ENCODE data around the gene GRID2. TPM values are rescaled to one million over a fixed set of nuclear protein-coding genes. Genes with fewer than 3 reads are reported as not detected.

Gene GRID2
- total RNA-seq, 1 donor from 2014 or later, result not detected

GRCh38 chr4:92872604-92873003 is 568.8 kb downstream of the GRID2 start:
- no peak for TF ChIP-seq CTCF (IDR thresholded peaks at IDR 0.05)
- no peak for TF ChIP-seq POLR2A (IDR thresholded peaks at IDR 0.05)
- no peak for TF ChIP-seq POLR2AphosphoS5 (IDR thresholded peaks at IDR 0.05; ENCODE audit: insufficient read depth in 1 of 2, low read depth in 1 of 2)

GRCh38 chr4:92885632-92886031 is 581.9 kb downstream of the GRID2 start:
- no peak overlapping the region for H3K27ac ChIP-seq
- intact Hi-C loops (cut with DNase I), result no loop called here
- no peak overlapping the region for H3K4me3 ChIP-seq
- H3K4me1 ChIP-seq, result no peaks in the 10 kb centered on the region
- no peaks in the 10 kb centered on the region for H3K36me3 ChIP-seq
- no peaks in the 10 kb centered on the region for H3K27me3 ChIP-seq
- no peaks in the 10 kb centered on the region for H3K9me3 ChIP-seq
- no peak for DNase-seq (ENCODE audit: extremely low spot score in 2 of 2)
- TF ChIP-seq POLR2AphosphoS5 (IDR thresholded peaks at IDR 0.05; ENCODE audit: insufficient read depth in 1 of 2, low read depth in 1 of 2), result no peak
- TF ChIP-seq POLR2A (IDR thresholded peaks at IDR 0.05), result no peak
- no peak for TF ChIP-seq CTCF (IDR thresholded peaks at IDR 0.05)

More at GRCh38 chr4:92872604-92873003, 568.8 kb downstream of the GRID2 start:
- Histone ChIP-seq H3K27ac (no peak overlapping the region), H3K4me1 (no peaks in the 10 kb centered on the region), H3K9me3 (no peaks in the 10 kb centered on the region), H3K36me3 (no peaks in the 10 kb centered on the region), H3K27me3 (no peaks in the 10 kb centered on the region), H3K4me3 (no peak overlapping the region)
- no peak for DNase-seq (ENCODE audit: extremely low spot score in 2 of 2)
- intact Hi-C loops (cut with DNase I), result no loop called here

GRCh38 chr4:92952426-92952825 is 648.7 kb downstream of the GRID2 start:
- intact Hi-C loops (cut with DNase I), result no loop called here

GRCh38 chr4:92952897-92953296 is 649.1 kb downstream of the GRID2 start:
- no peak for TF ChIP-seq CTCF (IDR thresholded peaks at IDR 0.05)
- no peak for TF ChIP-seq POLR2A (IDR thresholded peaks at IDR 0.05)
- TF ChIP-seq POLR2AphosphoS5 (IDR thresholded peaks at IDR 0.05; ENCODE audit: insufficient read depth in 1 of 2, low read depth in 1 of 2), result no peak
- H3K4me1 ChIP-seq, result no peaks in the 10 kb centered on the region
- H3K36me3 ChIP-seq, result no peaks in the 10 kb centered on the region
- no peaks in the 10 kb centered on the region for H3K27me3 ChIP-seq
- no peaks in the 10 kb centered on the region for H3K9me3 ChIP-seq
- intact Hi-C loops (cut with DNase I), result no loop called here
- H3K4me3 ChIP-seq, result no peak overlapping the region
- no peak overlapping the region for H3K27ac ChIP-seq
- no peak for DNase-seq (ENCODE audit: extremely low spot score in 2 of 2)

More at GRCh38 chr4:92952426-92952825, 648.7 kb downstream of the GRID2 start:
- no peaks in the 10 kb centered on the region for H3K4me1 ChIP-seq
- H3K4me3 ChIP-seq, result no peak overlapping the region
- DNase-seq (ENCODE audit: extremely low spot score in 2 of 2), result no peak
- H3K9me3 ChIP-seq, result no peaks in the 10 kb centered on the region
- H3K36me3 ChIP-seq, result no peaks in the 10 kb centered on the region
- H3K27ac ChIP-seq, result no peak overlapping the region
- TF ChIP-seq POLR2AphosphoS5 (IDR thresholded peaks at IDR 0.05; ENCODE audit: insufficient read depth in 1 of 2, low read depth in 1 of 2) (no peak), CTCF (IDR thresholded peaks at IDR 0.05) (no peak), POLR2A (IDR thresholded peaks at IDR 0.05) (no peak)
- no peaks in the 10 kb centered on the region for H3K27me3 ChIP-seq

- no peak for DNase-seq (ENCODE audit: extremely low spot score in 2 of 2)
- Histone ChIP-seq H3K27me3 (no peaks in the 10 kb centered on the region), H3K36me3 (no peaks in the 10 kb centered on the region), H3K4me3 (no peak overlapping the region), H3K9me3 (no peaks in the 10 kb centered on the region), H3K27ac (no peak overlapping the region), H3K4me1 (no peaks in the 10 kb centered on the region)
- intact Hi-C loops (cut with DNase I), result no loop called here
- no peak for TF ChIP-seq CTCF (IDR thresholded peaks at IDR 0.05)
- no peak for TF ChIP-seq POLR2AphosphoS5 (IDR thresholded peaks at IDR 0.05; ENCODE audit: insufficient read depth in 1 of 2, low read depth in 1 of 2)
- TF ChIP-seq POLR2A (IDR thresholded peaks at IDR 0.05), result no peak
Measured at GRCh38 chr4:92953462-92953861, 649.7 kb downstream of the GRID2 start.
